Measurements from ENCODE around the gene HIBADH. TPM values are rescaled to one million over a fixed set of nuclear protein-coding genes. Genes with fewer than 3 reads are reported as not detected.

The HIBADH gene
- total RNA-seq, 2 experiments from 2014 or later: 12.8 TPM

GRCh38 chr7:27569106-27569505 is 93.6 kb downstream of the HIBADH start:
- no peak for DNase-seq
- Mint-ChIP-seq H3K9me3 (peaks cover 4% of the 10 kb centered on the region), H3K4me3 (no peak overlapping the region), H3K36me3 (ENCODE audit: low read depth) (no peaks in the 10 kb centered on the region), H3K4me1 (no peaks in the 10 kb centered on the region), H3K27me3 (no peaks in the 10 kb centered on the region), H3K27ac (no peak overlapping the region)
- CTCF ChIA-PET: no interaction called here
- POLR2A ChIA-PET: no interaction called here

GRCh38 chr7:27567266-27567665 is 95.4 kb downstream of the HIBADH start:
- Mint-ChIP-seq H3K4me3 (no peak overlapping the region), H3K27me3 (no peaks in the 10 kb centered on the region), H3K36me3 (ENCODE audit: low read depth) (no peaks in the 10 kb centered on the region), H3K4me1 (no peaks in the 10 kb centered on the region), H3K9me3 (peaks cover 6% of the 10 kb centered on the region), H3K27ac (no peak overlapping the region)
- ChIA-PET POLR2A (no interaction called here), CTCF (no interaction called here)
- no peak for DNase-seq

- no peaks in the 10 kb centered on the region for H3K27me3 Mint-ChIP-seq
- no peaks in the 10 kb centered on the region for H3K4me1 Mint-ChIP-seq
- no peak overlapping the region for H3K27ac Mint-ChIP-seq
- POLR2A ChIA-PET: no interaction called here
- no peak overlapping the region for H3K4me3 Mint-ChIP-seq
- CTCF ChIA-PET: interaction anchor here (1.7 kb wide), 1 partner anchor 12 kb away, joined by 6 read pairs; no protein-coding TSS in a partner anchor
- no peaks in the 10 kb centered on the region for H3K36me3 Mint-ChIP-seq (ENCODE audit: low read depth)
- DNase-seq: no peak
- H3K9me3 Mint-ChIP-seq: peaks cover 6% of the 10 kb centered on the region
Measured at GRCh38 chr7:27564881-27565482, 97.7 kb downstream of the HIBADH start.

- no peak for DNase-seq
- ChIA-PET CTCF (no interaction called here), POLR2A (no interaction called here)
- Mint-ChIP-seq H3K27me3 (no peaks in the 10 kb centered on the region), H3K4me1 (no peaks in the 10 kb centered on the region), H3K27ac (no peak overlapping the region), H3K4me3 (no peak overlapping the region), H3K9me3 (peaks cover 6% of the 10 kb centered on the region), H3K36me3 (ENCODE audit: low read depth) (no peaks in the 10 kb centered on the region)
Measured at GRCh38 chr7:27560706-27561235, 101.9 kb downstream of the HIBADH start.

GRCh38 chr7:27555670-27556069 is 107.0 kb downstream of the HIBADH start:
- POLR2A ChIA-PET: no interaction called here
- no peak overlapping the region for H3K27ac Mint-ChIP-seq
- no peaks in the 10 kb centered on the region for H3K27me3 Mint-ChIP-seq
- H3K4me3 Mint-ChIP-seq: no peak overlapping the region
- CTCF ChIA-PET: no interaction called here
- no peak for DNase-seq
- no peaks in the 10 kb centered on the region for H3K4me1 Mint-ChIP-seq
- no peaks in the 10 kb centered on the region for H3K36me3 Mint-ChIP-seq (ENCODE audit: low read depth)
- no peaks in the 10 kb centered on the region for H3K9me3 Mint-ChIP-seq

GRCh38 chr7:27554826-27555225 is 107.9 kb downstream of the HIBADH start:
- Mint-ChIP-seq H3K27me3 (no peaks in the 10 kb centered on the region), H3K27ac (no peak overlapping the region), H3K4me3 (no peak overlapping the region), H3K4me1 (no peaks in the 10 kb centered on the region), H3K9me3 (no peaks in the 10 kb centered on the region), H3K36me3 (ENCODE audit: low read depth) (no peaks in the 10 kb centered on the region)
- ChIA-PET POLR2A (no interaction called here), CTCF (no interaction called here)
- DNase-seq: no peak

- H3K27me3 Mint-ChIP-seq: no peaks in the 10 kb centered on the region
- no peak for DNase-seq
- no peaks in the 10 kb centered on the region for H3K36me3 Mint-ChIP-seq (ENCODE audit: low read depth)
- H3K9me3 Mint-ChIP-seq: no peaks in the 10 kb centered on the region
- H3K4me3 Mint-ChIP-seq: no peak overlapping the region
- H3K4me1 Mint-ChIP-seq: no peaks in the 10 kb centered on the region
- H3K27ac Mint-ChIP-seq: no peak overlapping the region
- CTCF ChIA-PET: no interaction called here
- POLR2A ChIA-PET: no interaction called here
Measured at GRCh38 chr7:27553273-27553672, 109.4 kb downstream of the HIBADH start.

GRCh38 chr7:27551803-27552400 is 110.8 kb downstream of the HIBADH start:
- no peak overlapping the region for H3K4me3 Mint-ChIP-seq
- no peaks in the 10 kb centered on the region for H3K9me3 Mint-ChIP-seq
- no peaks in the 10 kb centered on the region for H3K36me3 Mint-ChIP-seq (ENCODE audit: low read depth)
- ChIA-PET CTCF (interaction anchor here (0.9 kb wide), 1 partner anchor 12 kb away, joined by 6 read pairs; no protein-coding TSS in a partner anchor), POLR2A (no interaction called here)
- H3K27me3 Mint-ChIP-seq: no peaks in the 10 kb centered on the region
- DNase-seq: no peak
- H3K4me1 Mint-ChIP-seq: no peaks in the 10 kb centered on the region
- H3K27ac Mint-ChIP-seq: no peak overlapping the region

- Mint-ChIP-seq H3K27ac (no peak overlapping the region), H3K4me1 (no peaks in the 10 kb centered on the region), H3K36me3 (ENCODE audit: low read depth) (no peaks in the 10 kb centered on the region), H3K9me3 (no peaks in the 10 kb centered on the region), H3K4me3 (no peak overlapping the region), H3K27me3 (no peaks in the 10 kb centered on the region)
- ChIA-PET CTCF (no interaction called here), POLR2A (no interaction called here)
- DNase-seq: no peak
Measured at GRCh38 chr7:27549606-27550005, 113.1 kb downstream of the HIBADH start.

- ChIA-PET CTCF (interaction anchor here (0.6 kb wide), 1 partner anchor 1686 kb away, joined by 3 read pairs; no protein-coding TSS in a partner anchor), POLR2A (no interaction called here)
- no peak overlapping the region for H3K27ac Mint-ChIP-seq
Measured at GRCh38 chr7:27548304-27548703, 114.4 kb downstream of the HIBADH start.

GRCh38 chr7:27547401-27547800 is 115.3 kb downstream of the HIBADH start:
- Mint-ChIP-seq H3K36me3 (ENCODE audit: low read depth) (no peaks in the 10 kb centered on the region), H3K27ac (no peak overlapping the region), H3K4me1 (no peaks in the 10 kb centered on the region), H3K4me3 (no peak overlapping the region), H3K9me3 (no peaks in the 10 kb centered on the region), H3K27me3 (no peaks in the 10 kb centered on the region)
- DNase-seq: no peak
- ChIA-PET POLR2A (no interaction called here), CTCF (interaction anchor here (0.6 kb wide), 1 partner anchor 1685 kb away, joined by 3 read pairs; no protein-coding TSS in a partner anchor)

More at GRCh38 chr7:27548304-27548703, 114.4 kb downstream of the HIBADH start:
- Mint-ChIP-seq H3K9me3 (no peaks in the 10 kb centered on the region), H3K27me3 (no peaks in the 10 kb centered on the region), H3K4me1 (no peaks in the 10 kb centered on the region), H3K36me3 (ENCODE audit: low read depth) (no peaks in the 10 kb centered on the region), H3K4me3 (no peak overlapping the region)
- DNase-seq: no peak

- Mint-ChIP-seq H3K36me3 (ENCODE audit: low read depth) (peaks cover 1% of the 10 kb centered on the region), H3K4me3 (no peak overlapping the region), H3K4me1 (no peaks in the 10 kb centered on the region), H3K27ac (no peak overlapping the region), H3K9me3 (peaks cover under 1% of the 10 kb centered on the region), H3K27me3 (no peaks in the 10 kb centered on the region)
- CTCF ChIA-PET: no interaction called here
- POLR2A ChIA-PET: interaction anchor here (0.6 kb wide), 1 partner anchor 77 kb away, joined by 4 read pairs; no protein-coding TSS in a partner anchor
- DNase-seq: no peak
Measured at GRCh38 chr7:27546610-27547009, 116.1 kb downstream of the HIBADH start.

GRCh38 chr7:27535795-27536194 is 126.9 kb downstream of the HIBADH start:
- Mint-ChIP-seq H3K4me3 (no peak overlapping the region), H3K4me1 (no peaks in the 10 kb centered on the region), H3K27ac (no peak overlapping the region), H3K36me3 (ENCODE audit: low read depth) (peaks cover 3% of the 10 kb centered on the region), H3K27me3 (no peaks in the 10 kb centered on the region), H3K9me3 (no peaks in the 10 kb centered on the region)
- CTCF ChIA-PET: no interaction called here
- no peak for DNase-seq
- POLR2A ChIA-PET: no interaction called here

- ChIA-PET CTCF (no interaction called here), POLR2A (no interaction called here)
- Mint-ChIP-seq H3K27me3 (no peaks in the 10 kb centered on the region), H3K36me3 (ENCODE audit: low read depth) (peaks cover 1% of the 10 kb centered on the region), H3K9me3 (no peaks in the 10 kb centered on the region), H3K4me1 (no peaks in the 10 kb centered on the region), H3K4me3 (no peak overlapping the region), H3K27ac (no peak overlapping the region)
- no peak for DNase-seq
Measured at GRCh38 chr7:27533652-27534081, 129.0 kb downstream of the HIBADH start.

Data from activated CD4-positive, alpha-beta T cell treated with anti-CD3 and anti-CD28 coated beads, Interleukin-2, amount 10 ng/mL, durations not matched to agents 7 days and 5 days (primary cell).